Measurements from ENCODE around the gene TMOD3. TPM values are rescaled to one million over a fixed set of nuclear protein-coding genes. Genes with fewer than 3 reads are reported as not detected.

TMOD3 gene
- total and polyA plus RNA-seq, 2 of the 4 experiments (the other 2 are of a cell fraction) = 10.7 to 22.0 TPM

GRCh38 chr15:51855612-51856011 is 26.2 kb downstream of the TMOD3 start:
- ChIA-PET CTCF (no interaction called here), POLR2A (ENCODE audit: unreplicated experiment) (interaction anchor here (0.6 kb wide), 1 partner anchor 28 kb away, joined by 3 read pairs; no protein-coding TSS in a partner anchor)
- Histone ChIP-seq H3K9ac (ENCODE audit: low read depth, low read length) (no peak overlapping the region), H4K5ac (ENCODE audit: low read depth, low read length) (no peak overlapping the region), H3K9me1 (ENCODE audit: insufficient read depth, low read length) (peaks cover 10% of the 10 kb centered on the region; the same call in 1 of the 2 replicates), H3K9me3 (ENCODE audit: control insufficient read depth, insufficient read depth, low read length) (no peaks in the 10 kb centered on the region), H2BK5ac (ENCODE audit: low read depth, low read length, poor library complexity, severe bottlenecking) (no peak overlapping the region), H3K56ac (ENCODE audit: extremely low read depth, insufficient read depth, low read length) (no peak overlapping the region), H2BK120ac (ENCODE audit: low read depth, low read length) (no peak overlapping the region), H3K14ac (replicated peaks; ENCODE audit: low read depth, low read length) (no peak overlapping the region), H4K91ac (ENCODE audit: insufficient read depth, low read depth, low read length) (no peak overlapping the region), H3K4me2 (ENCODE audit: low read depth, low read length) (no peak overlapping the region), H3K79me1 (ENCODE audit: low read depth in 1 of 2, low read length in 2 of 2) (peaks cover 38 to 84% of the 10 kb centered on the region in 2 experiments), H2BK20ac (ENCODE audit: low read depth, low read length) (no peak overlapping the region), H3K4ac (ENCODE audit: low read depth, low read length) (0 out of 2 replicates have a peak overlapping the region, but pooled peaks have one; percentile 2), H3K4me3 (ENCODE audit: insufficient read depth, low read depth, low read length) (no peak overlapping the region), H4K8ac (ENCODE audit: low read depth in 2 of 2, low read length in 2 of 2) (no peak overlapping the region), H3K27ac (ENCODE audit: insufficient read depth, low read length) (no peak overlapping the region), H2AFZ (replicated peaks; ENCODE audit: low read length, poor library complexity) (no peak overlapping the region), H3K4me1 (ENCODE audit: control insufficient read depth, insufficient read depth, low read length) (peaks cover 8% of the 10 kb centered on the region), H2BK15ac (ENCODE audit: low read depth, low read length) (no peak overlapping the region), H4K20me1 (ENCODE audit: insufficient read depth, low read length) (peaks cover 62% of the 10 kb centered on the region; the same call in 1 of the 2 replicates), H3K27me3 (ENCODE audit: control insufficient read depth, insufficient read depth, low read length) (no peaks in the 10 kb centered on the region), H2AK5ac (ENCODE audit: low read depth, low read length) (no peak overlapping the region), H3K36me3 (ENCODE audit: control insufficient read depth, insufficient read depth, low read length) (no peaks in the 10 kb centered on the region), H2AK9ac (replicated peaks; ENCODE audit: low read depth, low read length, poor library complexity) (no peak overlapping the region), H3K23ac (ENCODE audit: low read depth, low read length) (no peak overlapping the region; the same call in 1 of the 2 replicates), H3K18ac (ENCODE audit: low read depth, low read length) (no peak overlapping the region; the same call in 1 of the 2 replicates)
- in situ Hi-C loops (cut with MboI; ENCODE audit: low sequenced_read_pairs) (no loop called here), intact Hi-C loops (cut with micrococcal nuclease) (no loop called here), dilution Hi-C loops (cut with HindIII; ENCODE audit: low sequenced_read_pairs, unreplicated experiment) (no loop called here)
- BruUV-seq (replicated peaks) = no TSS peak
- no CpG with 5 or more reads among the region's 1 CpG for WGBS, 2 experiments (ENCODE audit: extremely low coverage in 2 of 2, insufficient read length in 1 of 2)
- DNase-seq (no peak), ATAC-seq (ENCODE audit: low read depth) (no peak)
- TF ChIP-seq MAFK (IDR thresholded peaks at IDR 0.05; ENCODE audit: low read depth, low read length) = no peak

Data from IMR-90 (cell line).